GM12874 (cell line): ENCODE data around the gene CEACAM21.

Source experiments
- CTCF ChIP-seq: IDR thresholded peaks from 2 replicates; pipeline ENCODE4 v1.5.1; 2011; ENCODE audit warnings: low read depth, mild to moderate bottlenecking, control low read depth, low read length, moderate library complexity; ENCODE audit not compliant: insufficient read depth

CEACAM21 gene

GRCh38 chr19:41549884-41550283 is 26.1 kb upstream of the CEACAM21 start:
- no peak for TF ChIP-seq CTCF

- no peak for TF ChIP-seq CTCF
Measured at GRCh38 chr19:41551212-41551610, 24.8 kb upstream of the CEACAM21 start.

- no peak for TF ChIP-seq CTCF
Measured at GRCh38 chr19:41551711-41552110, 24.3 kb upstream of the CEACAM21 start.

GRCh38 chr19:41552558-41552957 is 23.4 kb upstream of the CEACAM21 start:
- no peak for TF ChIP-seq CTCF

- TF ChIP-seq CTCF = no peak
Measured at GRCh38 chr19:41553804-41554203, 22.2 kb upstream of the CEACAM21 start.

- no peak for TF ChIP-seq CTCF
Measured at GRCh38 chr19:41554907-41555306, 21.1 kb upstream of the CEACAM21 start.

- TF ChIP-seq CTCF = no peak
Measured at GRCh38 chr19:41555748-41556147, 20.2 kb upstream of the CEACAM21 start.
